HL-60 (cell line): Measurements from ENCODE around the gene HOXB6.

ENCODE experiments used
- DNase-seq, 2 experiments: peaks; one replicate each; pipeline ENCODE4 v3.0.0-alpha.2; 2010 to 2020; ENCODE audit warnings: low read depth in 1 of 2, low spot score in 1 of 2
- H3K27ac ChIP-seq: fragments of 250-450 bp; sonication (Bioruptor Pico); replicated peaks from 2 replicates; pipeline ENCODE4 v1.5.1; 2020; ENCODE audit warnings: mild to moderate bottlenecking, moderate library complexity
- H3K27me3 ChIP-seq: fragments of 250-450 bp; sonication (Bioruptor Pico); 2 replicates; pipeline ENCODE4 v1.5.1; 2021; ENCODE audit warnings: mild to moderate bottlenecking, moderate library complexity; ENCODE audit not compliant: insufficient read depth, poor library complexity, severe bottlenecking
- H3K4me3 ChIP-seq: replicated peaks from 2 replicates; pipeline ENCODE4 v1.5.1; 2011; ENCODE audit warnings: mild to moderate bottlenecking, control low read depth, low read length; ENCODE audit not compliant: insufficient read depth
- GABPA ChIP-seq: IDR thresholded peaks from 2 replicates; pipeline ENCODE4 v1.6.1; 2012; ENCODE audit warnings: low read depth
- POLR2AphosphoS5 ChIP-seq: IDR thresholded peaks from 2 replicates; pipeline ENCODE4 v1.6.1; 2012; ENCODE audit warnings: low read depth
- SPI1 ChIP-seq: IDR thresholded peaks from 2 replicates; pipeline ENCODE4 v1.6.1; 2012; ENCODE audit warnings: low read depth, mild to moderate bottlenecking, borderline replicate concordance
- TF ChIP-seq, protein P1 (sequence below): IDR thresholded peaks from 2 replicates; pipeline ENCODE4 v1.6.1; 2012; ENCODE audit warnings: low read depth; ENCODE audit not compliant: insufficient replicate concordance
- TF ChIP-seq, protein P2 (sequence below): IDR thresholded peaks from one replicate; pipeline ENCODE4 v1.5.1; 2011; ENCODE audit warnings: low read length, control low read depth, inconsistent platforms; ENCODE audit not compliant: insufficient read depth

HOXB6 gene

DNA sequence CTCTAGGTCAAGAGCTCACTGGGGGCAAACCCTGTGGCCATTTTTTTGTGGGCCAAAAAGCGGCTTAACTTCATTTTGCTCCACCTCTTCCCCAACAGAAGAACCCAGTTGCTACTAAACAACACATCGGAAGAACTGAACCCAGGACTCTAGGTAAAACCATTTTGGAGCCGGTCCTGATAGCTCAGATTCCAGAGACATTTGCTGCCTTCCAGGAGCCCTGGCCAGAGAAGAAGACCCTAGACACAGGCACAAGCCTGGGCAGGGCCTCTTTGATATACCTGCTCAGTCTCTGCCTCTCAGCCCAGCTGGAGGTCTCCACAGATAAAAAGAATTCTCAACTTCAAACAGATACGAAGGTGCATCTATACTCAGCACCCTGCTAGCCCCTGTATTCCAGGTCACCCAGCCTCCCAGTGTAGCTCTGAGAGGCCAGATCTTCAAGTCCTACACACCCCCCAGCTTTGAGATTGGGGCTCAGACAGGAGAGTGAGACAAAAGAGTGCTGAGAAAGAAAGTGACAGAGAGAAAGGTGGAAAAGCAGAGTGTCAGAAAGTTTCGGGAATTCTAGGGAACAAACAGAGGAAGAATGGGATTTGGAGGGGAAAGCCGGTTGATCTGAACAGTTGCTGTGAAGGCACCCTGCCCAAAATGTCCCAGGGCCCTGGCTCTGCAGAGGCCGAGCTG is 27.9 kb upstream of the HOXB6 start:
- no peak overlapping the region for H3K4me3 ChIP-seq
- TF ChIP-seq, protein P1, sequence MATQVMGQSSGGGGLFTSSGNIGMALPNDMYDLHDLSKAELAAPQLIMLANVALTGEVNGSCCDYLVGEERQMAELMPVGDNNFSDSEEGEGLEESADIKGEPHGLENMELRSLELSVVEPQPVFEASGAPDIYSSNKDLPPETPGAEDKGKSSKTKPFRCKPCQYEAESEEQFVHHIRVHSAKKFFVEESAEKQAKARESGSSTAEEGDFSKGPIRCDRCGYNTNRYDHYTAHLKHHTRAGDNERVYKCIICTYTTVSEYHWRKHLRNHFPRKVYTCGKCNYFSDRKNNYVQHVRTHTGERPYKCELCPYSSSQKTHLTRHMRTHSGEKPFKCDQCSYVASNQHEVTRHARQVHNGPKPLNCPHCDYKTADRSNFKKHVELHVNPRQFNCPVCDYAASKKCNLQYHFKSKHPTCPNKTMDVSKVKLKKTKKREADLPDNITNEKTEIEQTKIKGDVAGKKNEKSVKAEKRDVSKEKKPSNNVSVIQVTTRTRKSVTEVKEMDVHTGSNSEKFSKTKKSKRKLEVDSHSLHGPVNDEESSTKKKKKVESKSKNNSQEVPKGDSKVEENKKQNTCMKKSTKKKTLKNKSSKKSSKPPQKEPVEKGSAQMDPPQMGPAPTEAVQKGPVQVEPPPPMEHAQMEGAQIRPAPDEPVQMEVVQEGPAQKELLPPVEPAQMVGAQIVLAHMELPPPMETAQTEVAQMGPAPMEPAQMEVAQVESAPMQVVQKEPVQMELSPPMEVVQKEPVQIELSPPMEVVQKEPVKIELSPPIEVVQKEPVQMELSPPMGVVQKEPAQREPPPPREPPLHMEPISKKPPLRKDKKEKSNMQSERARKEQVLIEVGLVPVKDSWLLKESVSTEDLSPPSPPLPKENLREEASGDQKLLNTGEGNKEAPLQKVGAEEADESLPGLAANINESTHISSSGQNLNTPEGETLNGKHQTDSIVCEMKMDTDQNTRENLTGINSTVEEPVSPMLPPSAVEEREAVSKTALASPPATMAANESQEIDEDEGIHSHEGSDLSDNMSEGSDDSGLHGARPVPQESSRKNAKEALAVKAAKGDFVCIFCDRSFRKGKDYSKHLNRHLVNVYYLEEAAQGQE: no peak
- TF ChIP-seq SPI1 (no peak), GABPA (no peak), POLR2AphosphoS5 (no peak)
- TF ChIP-seq, protein P2, sequence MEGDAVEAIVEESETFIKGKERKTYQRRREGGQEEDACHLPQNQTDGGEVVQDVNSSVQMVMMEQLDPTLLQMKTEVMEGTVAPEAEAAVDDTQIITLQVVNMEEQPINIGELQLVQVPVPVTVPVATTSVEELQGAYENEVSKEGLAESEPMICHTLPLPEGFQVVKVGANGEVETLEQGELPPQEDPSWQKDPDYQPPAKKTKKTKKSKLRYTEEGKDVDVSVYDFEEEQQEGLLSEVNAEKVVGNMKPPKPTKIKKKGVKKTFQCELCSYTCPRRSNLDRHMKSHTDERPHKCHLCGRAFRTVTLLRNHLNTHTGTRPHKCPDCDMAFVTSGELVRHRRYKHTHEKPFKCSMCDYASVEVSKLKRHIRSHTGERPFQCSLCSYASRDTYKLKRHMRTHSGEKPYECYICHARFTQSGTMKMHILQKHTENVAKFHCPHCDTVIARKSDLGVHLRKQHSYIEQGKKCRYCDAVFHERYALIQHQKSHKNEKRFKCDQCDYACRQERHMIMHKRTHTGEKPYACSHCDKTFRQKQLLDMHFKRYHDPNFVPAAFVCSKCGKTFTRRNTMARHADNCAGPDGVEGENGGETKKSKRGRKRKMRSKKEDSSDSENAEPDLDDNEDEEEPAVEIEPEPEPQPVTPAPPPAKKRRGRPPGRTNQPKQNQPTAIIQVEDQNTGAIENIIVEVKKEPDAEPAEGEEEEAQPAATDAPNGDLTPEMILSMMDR: no peak
- no peak for DNase-seq

DNA sequence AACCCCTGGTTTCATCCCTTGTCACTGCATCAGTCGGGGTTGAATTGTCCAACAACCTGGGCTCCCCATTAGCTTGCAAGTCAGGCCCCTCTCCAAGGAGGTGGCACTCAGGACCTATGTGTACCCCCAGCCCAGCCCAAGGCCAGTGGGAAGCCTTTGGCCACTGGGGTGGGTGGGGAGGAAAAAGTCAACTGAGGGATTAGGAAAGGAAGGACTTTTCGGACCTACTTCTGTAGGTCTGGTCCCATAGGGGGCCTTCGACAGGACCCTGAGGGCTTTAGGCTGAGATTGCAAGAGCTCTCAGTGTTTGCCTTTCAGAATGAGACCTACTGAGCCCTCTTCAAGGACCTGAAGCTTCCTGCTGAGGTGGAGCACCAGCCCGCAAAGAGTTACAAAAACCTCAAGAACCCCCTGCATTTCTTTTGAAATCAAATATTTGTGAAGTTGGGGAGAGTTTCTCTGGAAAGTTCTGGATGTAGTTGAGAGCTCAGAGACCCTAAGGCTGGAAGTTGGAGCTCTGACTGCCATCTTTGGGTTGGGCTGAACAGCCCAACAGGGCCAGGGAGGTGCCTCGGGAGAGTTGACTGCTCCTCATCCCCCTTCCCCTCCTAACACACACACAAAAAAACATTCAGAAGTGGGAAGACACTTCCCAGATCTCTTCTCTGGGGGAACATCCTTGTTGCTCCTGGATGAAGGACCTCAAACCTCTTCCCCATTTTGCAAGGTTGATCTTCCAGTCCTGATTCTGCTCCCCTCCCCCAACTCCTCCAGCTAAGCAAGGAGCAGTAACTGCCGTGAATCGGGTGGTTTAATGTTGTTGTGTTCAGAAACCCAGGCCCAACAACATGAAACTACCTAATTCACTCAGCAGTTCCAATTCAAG is 27.1 kb upstream of the HOXB6 start:
- H3K4me3 ChIP-seq: no peak overlapping the region
- peaks cover 87% of the 10 kb centered on the region for H3K27me3 ChIP-seq
- no peak for DNase-seq
- no peak overlapping the region for H3K27ac ChIP-seq
- TF ChIP-seq, protein P2: no peak
- TF ChIP-seq SPI1 (no peak), POLR2AphosphoS5 (no peak)
- TF ChIP-seq, protein P1: no peak

More for the DNA sequence above, 27.9 kb upstream of the HOXB6 start:
- Histone ChIP-seq H3K27me3 (peaks cover 87% of the 10 kb centered on the region), H3K27ac (no peak overlapping the region)

DNA sequence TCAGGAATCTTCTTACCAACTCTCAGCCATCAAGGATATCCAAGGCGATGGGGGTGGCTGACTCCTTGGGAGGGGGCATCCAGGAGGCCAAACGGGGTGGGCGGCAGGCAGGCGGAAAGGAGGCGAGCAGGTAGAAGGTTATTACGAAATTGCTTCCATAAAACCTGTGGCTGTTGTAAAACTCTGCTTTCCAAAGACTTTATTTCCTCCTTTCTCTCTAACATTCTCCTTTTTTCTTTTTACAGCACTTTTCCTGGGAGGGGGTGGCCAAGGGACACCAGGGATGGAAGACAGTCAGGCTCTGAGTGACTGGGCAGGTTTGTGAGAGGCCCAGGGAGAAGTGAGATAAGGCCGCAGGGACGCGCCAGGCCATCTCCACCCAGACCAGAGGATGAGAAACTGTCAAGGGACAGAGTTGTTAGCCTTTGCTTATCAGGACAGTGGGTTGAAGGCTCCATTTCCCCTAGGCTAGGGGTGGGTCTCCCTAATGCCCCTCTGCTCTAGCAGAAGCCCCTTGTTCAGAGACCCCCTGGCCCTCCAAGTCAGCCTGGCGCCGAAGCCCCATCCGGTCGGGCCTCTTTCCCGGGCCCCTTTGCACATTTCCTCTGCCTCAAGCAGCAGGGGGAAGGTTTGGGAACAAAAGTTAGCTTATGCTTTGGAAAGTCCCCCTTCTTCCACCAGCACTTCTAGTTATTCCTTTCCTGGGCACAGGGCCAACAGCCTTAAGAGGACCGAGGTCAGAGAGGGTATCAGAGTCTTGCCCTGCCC is 26.3 kb upstream of the HOXB6 start:
- no peak for TF ChIP-seq GABPA
- TF ChIP-seq SPI1: no peak
- TF ChIP-seq, protein P1: no peak
- no peak for TF ChIP-seq POLR2AphosphoS5
- TF ChIP-seq, protein P2: no peak
- Histone ChIP-seq H3K4me3 (no peak overlapping the region), H3K27ac (no peak overlapping the region), H3K27me3 (peaks cover 87% of the 10 kb centered on the region)
- DNase-seq: no peak
